Neural crest cell (in vitro differentiated cells): ENCODE measurements around the gene CKS2. TPM values are rescaled to one million over a fixed set of nuclear protein-coding genes. Genes with fewer than 3 reads are reported as not detected.
"Not testable (repeated sequence)": the region's sequence is repeated elsewhere in the genome, so short reads cannot be mapped to it uniquely, and the experiment has no call there.

ENCODE experiments used
- DNase-seq: peaks from one replicate; pipeline ENCODE4 v3.0.0; 2021; ENCODE audit warnings: low read depth, mixed read lengths, low spot score
- H3K27ac Mint-ChIP-seq: one replicate; pipeline ENCODE4 v1.8.0; 2021; ENCODE audit warnings: mild to moderate bottlenecking, mixed read lengths; ENCODE audit not compliant: unreplicated experiment
- H3K27me3 Mint-ChIP-seq: 2 replicates; pipeline ENCODE4 v1.8.0; 2021; ENCODE audit warnings: low read depth, mild to moderate bottlenecking, mixed read lengths
- H3K36me3 Mint-ChIP-seq: 2 replicates; pipeline ENCODE4 v1.8.0; 2021; ENCODE audit warnings: low read depth, mild to moderate bottlenecking, mixed read lengths
- H3K4me1 Mint-ChIP-seq: 2 replicates; pipeline ENCODE4 v1.8.0; 2021; ENCODE audit warnings: mixed read lengths
- H3K4me3 Mint-ChIP-seq: one replicate; pipeline ENCODE4 v1.8.0; 2021; ENCODE audit warnings: mild to moderate bottlenecking, mixed read lengths
- H3K9me3 Mint-ChIP-seq: 2 replicates; pipeline ENCODE4 v1.8.0; 2021; ENCODE audit warnings: mixed read lengths
- total RNA-seq: library from RNA; stranded (reverse); gene quantifications from 2 replicates; pipeline ENCODE4 v1.2.1, GENCODE V29; 2021
- TF ChIP-seq, protein P1 (sequence below): fragments of 200-600 bp; sonication (generic); conservative IDR thresholded peaks from 2 replicates; pipeline ENCODE4 v1.5.0; 2021; ENCODE audit warnings: antibody characterized with exemption, mild to moderate bottlenecking

The CKS2 gene
- total RNA-seq, 1 donor from 2014 or later = 174 TPM

DNA sequence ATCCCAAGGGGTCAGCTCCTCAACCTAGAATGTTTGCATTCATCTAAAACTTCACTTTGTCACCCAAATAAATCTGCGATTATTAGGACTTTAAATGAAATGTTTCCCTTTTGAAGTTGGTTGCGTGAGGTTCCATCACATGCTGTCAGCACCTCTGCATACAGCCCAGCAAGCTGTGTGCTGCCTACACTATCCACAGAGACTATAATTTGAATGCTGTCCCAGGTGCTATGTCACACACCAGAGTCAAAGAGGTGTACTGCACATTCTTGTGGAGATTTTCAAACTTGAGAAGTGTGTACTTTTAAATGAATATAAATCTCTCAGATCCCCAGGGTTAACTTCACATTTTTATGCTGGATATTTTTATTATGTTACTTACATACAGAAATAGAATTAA lies 19.3 kb upstream of the CKS2 start:
- TF ChIP-seq, protein P1, sequence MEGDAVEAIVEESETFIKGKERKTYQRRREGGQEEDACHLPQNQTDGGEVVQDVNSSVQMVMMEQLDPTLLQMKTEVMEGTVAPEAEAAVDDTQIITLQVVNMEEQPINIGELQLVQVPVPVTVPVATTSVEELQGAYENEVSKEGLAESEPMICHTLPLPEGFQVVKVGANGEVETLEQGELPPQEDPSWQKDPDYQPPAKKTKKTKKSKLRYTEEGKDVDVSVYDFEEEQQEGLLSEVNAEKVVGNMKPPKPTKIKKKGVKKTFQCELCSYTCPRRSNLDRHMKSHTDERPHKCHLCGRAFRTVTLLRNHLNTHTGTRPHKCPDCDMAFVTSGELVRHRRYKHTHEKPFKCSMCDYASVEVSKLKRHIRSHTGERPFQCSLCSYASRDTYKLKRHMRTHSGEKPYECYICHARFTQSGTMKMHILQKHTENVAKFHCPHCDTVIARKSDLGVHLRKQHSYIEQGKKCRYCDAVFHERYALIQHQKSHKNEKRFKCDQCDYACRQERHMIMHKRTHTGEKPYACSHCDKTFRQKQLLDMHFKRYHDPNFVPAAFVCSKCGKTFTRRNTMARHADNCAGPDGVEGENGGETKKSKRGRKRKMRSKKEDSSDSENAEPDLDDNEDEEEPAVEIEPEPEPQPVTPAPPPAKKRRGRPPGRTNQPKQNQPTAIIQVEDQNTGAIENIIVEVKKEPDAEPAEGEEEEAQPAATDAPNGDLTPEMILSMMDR = no peak
- Mint-ChIP-seq H3K9me3 (peaks cover 4% of the 10 kb centered on the region), H3K27ac (no peak overlapping the region), H3K4me1 (peaks cover 5% of the 10 kb centered on the region), H3K4me3 (no peak overlapping the region), H3K27me3 (no peaks in the 10 kb centered on the region), H3K36me3 (peaks cover 8% of the 10 kb centered on the region)
- no peak for DNase-seq

DNA sequence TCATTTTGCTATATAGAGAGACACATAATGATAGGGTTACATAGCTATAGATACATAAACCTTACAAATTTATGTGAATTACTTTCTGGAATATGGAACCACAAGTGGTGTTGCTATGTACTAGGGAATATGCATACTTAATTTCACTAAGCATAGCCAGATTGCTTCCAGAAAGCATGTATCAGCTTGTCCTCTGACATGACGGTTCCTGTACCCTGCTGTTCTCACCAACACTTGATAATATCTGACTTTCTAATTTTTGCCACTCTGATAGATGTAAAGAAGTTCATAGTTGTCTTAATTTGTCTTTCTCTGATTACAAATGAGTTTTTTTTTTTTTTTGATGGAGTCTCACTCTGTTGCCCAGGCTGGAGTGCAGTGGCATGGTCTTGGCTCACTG lies 18.0 kb upstream of the CKS2 start:
- TF ChIP-seq, protein P1 = no peak
- no peak for DNase-seq
- H3K27me3 Mint-ChIP-seq = no peaks in the 10 kb centered on the region
- peaks cover 10% of the 10 kb centered on the region for H3K36me3 Mint-ChIP-seq
- H3K27ac Mint-ChIP-seq = no peak overlapping the region
- H3K9me3 Mint-ChIP-seq = peaks cover 5% of the 10 kb centered on the region
- H3K4me1 Mint-ChIP-seq = peaks cover 5% of the 10 kb centered on the region
- H3K4me3 Mint-ChIP-seq = no peak overlapping the region

- H3K4me3 Mint-ChIP-seq = no peak overlapping the region
- no peak for DNase-seq
- H3K4me1 Mint-ChIP-seq = peaks cover 5% of the 10 kb centered on the region
- H3K27me3 Mint-ChIP-seq = no peaks in the 10 kb centered on the region
- TF ChIP-seq, protein P1 = no peak
- H3K9me3 Mint-ChIP-seq = peaks cover 5% of the 10 kb centered on the region
- peaks cover 10% of the 10 kb centered on the region for H3K36me3 Mint-ChIP-seq
- no peak overlapping the region for H3K27ac Mint-ChIP-seq
Measured at GRCh38 chr9:89295400-89295799, 15.6 kb upstream of the CKS2 start.

- H3K27me3 Mint-ChIP-seq, H3K9me3 Mint-ChIP-seq, H3K4me1 Mint-ChIP-seq, H3K36me3 Mint-ChIP-seq, H3K27ac Mint-ChIP-seq, H3K4me3 Mint-ChIP-seq, DNase-seq: not testable (repeated sequence)
Measured at GRCh38 chr9:89301996-89302395, 9.0 kb upstream of the CKS2 start.

GRCh38 chr9:89304020-89304833 lies 6.8 kb upstream of the CKS2 start:
- H3K36me3 Mint-ChIP-seq = peaks cover 5% of the 10 kb centered on the region
- no peaks in the 10 kb centered on the region for H3K9me3 Mint-ChIP-seq
- peaks cover 3% of the 10 kb centered on the region for H3K4me1 Mint-ChIP-seq
- no peaks in the 10 kb centered on the region for H3K27me3 Mint-ChIP-seq
- no peak overlapping the region for H3K27ac Mint-ChIP-seq
- H3K4me3 Mint-ChIP-seq = peak overlapping the region; percentile 11
- DNase-seq = no peak
- TF ChIP-seq, protein P1 = no peak

GRCh38 chr9:89304834-89305188 lies 6.2 kb upstream of the CKS2 start:
- DNase-seq = no peak
- Mint-ChIP-seq H3K9me3 (no peaks in the 10 kb centered on the region), H3K4me3 (no peak overlapping the region), H3K27me3 (no peaks in the 10 kb centered on the region), H3K27ac (no peak overlapping the region), H3K4me1 (peaks cover 5% of the 10 kb centered on the region), H3K36me3 (peaks cover 5% of the 10 kb centered on the region)
- TF ChIP-seq, protein P1 = no peak
